NAMALWA (cell line): Measurements from ENCODE around the gene ARHGAP26.
"Not testable (repeated sequence)": the region's sequence is repeated elsewhere in the genome, so short reads cannot be mapped to it uniquely, and the experiment has no call there.

Experiments used
- DNase-seq: peaks from one replicate; pipeline ENCODE4 v3.0.0-alpha.2; 2015; ENCODE audit warnings: low spot score

ARHGAP26 gene

DNA sequence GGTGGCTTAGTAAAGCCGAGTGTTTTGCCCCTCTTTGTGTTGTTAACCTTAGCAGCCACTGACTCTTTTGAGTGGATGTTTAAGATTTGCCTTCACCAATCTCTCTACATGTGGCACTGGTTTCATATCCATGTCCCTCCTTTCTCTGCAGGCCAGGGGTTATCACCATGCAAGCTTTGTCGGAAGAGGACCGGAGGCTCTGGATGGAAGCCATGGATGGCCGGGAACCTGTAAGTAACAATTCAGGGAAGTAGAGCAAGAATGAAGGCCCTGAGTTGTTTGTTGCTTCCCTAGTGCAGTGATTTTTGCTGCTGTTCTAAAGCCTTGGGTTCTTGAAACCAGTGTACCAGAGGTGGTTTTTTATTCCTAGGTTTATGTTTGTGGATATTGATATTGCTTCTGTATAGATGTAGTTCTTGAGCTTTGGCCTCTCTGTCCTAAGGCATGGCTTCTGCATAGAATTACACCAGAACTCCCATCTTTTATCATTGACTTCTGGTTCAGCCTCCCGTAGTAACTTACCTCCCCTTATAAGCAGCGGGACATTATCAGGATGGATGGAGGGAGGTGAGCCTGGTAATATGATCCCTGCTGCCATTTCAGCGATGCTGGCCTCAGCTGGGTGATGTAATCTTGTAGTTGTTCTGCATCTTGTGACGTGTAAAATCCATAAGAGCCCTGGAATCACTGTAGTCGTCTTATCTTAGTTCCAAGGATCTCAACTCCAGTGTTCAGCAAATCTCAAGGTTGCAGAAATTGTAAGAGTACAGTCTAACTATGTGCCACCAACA, 161.9 kb downstream of the ARHGAP26 start:
- no peak for DNase-seq

DNA sequence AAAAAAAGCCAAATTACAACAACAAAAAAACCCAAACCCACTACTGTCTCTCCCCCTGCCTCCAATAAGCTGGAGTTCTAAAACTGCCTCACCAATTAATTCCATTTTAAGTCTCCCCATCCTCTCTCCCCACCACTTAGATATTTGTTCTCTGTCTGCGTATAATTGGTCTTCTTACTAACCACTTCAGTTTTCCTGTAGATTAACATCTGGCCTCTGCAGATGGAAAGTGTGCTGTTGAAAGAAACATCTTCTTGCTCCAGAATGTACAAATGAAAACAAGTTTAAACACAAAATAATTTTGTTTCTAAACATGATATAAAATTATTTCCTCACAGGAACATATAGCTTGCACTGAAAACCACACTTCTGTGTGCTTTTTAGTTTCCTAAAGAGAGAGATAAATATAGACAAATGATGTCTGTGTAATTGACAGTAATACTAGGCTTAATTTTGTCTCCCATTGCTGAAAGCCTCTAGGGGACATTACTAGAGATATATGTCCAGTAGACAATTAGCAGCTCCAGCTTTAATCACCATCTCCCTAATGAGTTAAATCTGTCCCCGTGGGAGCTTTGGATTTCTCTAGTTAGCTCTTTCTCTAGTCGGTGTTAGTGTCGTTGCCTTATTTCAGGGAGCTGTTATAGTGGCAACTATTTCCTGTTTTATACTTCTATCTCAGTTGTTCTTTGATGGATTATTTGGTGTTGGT, 164.0 kb downstream of the ARHGAP26 start:
- no peak for DNase-seq

DNA sequence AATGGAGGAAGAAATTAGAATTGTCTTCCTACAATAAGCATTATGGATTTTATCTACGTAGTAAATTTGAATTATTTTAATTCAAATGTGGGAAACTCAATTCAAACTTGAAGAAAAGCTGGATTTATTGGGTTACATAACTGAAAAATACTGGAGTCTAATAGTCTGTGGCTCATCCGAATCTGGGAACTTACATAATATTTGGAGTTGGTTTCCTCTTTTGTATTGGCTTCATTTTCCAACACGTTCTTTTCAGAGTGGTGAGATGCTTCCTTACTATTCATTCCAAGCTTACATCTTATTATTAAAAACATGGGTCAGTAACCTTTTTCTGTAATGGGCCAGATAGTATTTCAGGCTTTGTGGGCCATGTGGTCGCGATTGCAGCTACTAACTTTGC, 164.8 kb downstream of the ARHGAP26 start:
- no peak for DNase-seq

DNA sequence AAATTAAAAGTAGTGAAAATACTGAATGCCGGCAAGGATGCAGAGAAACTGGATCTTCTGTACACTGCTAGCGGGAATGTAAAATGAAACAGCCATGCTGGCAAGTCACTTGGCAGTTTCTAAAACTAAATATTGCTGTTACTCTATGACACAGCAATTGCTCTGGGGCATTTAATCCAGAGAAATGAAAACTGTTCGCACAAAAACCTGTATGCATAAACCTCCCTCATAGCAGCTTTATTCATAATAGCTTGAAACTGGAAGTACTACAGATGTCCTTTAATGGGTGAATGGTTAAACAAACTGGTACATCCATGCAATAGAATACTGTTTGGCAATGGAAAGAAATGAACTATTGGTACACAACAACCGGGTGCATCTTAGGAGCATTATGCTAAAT, 167.2 kb downstream of the ARHGAP26 start:
- no peak for DNase-seq

DNA sequence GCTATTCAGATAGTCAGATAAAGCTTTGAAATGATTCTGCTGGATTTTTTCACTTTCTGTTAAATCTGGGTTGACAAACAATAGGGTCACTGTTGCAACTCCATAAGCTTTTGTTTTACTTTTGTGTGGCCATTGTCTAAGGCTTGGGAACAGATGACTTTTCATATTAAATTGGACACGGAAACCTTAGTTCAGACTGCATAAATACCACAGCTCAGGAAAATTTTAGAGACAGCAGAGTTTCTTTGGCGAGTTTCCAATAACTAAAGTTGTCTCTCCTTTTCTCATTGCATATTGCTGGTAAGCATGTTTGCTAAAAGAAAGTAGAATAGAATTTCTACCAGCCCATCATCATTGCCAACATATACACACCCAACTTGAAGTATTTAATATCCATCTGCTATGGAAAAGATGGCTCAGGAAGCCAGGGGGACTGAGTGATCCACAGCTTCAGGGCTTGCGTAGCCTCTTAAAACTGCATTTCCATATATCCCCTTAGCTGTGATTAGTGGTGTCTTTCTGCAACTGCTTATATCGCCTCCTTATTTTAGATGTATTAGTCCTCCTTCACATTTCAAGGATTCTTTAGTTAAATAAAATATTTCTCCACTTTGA, 168.2 kb downstream of the ARHGAP26 start:
- no peak for DNase-seq

DNA sequence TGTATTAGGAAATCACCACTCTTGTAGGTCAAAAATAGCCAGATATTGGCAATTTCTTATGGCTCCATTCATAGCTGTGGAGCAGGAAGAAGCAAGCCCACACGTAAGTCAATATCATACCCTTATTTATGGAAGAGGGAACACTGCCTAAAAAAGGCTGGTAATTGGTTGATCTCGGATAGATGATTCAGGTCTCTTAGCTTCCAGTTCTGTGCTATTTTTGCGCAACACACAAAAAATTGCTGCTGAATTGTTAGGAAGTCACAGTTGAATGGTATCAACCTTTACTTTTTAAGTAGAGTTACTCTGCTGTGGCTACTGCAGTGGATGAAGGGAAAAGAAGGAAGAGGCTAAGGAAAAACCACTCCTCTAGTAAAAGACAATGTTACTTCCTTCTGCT, 168.8 kb downstream of the ARHGAP26 start:
- no peak for DNase-seq

DNA sequence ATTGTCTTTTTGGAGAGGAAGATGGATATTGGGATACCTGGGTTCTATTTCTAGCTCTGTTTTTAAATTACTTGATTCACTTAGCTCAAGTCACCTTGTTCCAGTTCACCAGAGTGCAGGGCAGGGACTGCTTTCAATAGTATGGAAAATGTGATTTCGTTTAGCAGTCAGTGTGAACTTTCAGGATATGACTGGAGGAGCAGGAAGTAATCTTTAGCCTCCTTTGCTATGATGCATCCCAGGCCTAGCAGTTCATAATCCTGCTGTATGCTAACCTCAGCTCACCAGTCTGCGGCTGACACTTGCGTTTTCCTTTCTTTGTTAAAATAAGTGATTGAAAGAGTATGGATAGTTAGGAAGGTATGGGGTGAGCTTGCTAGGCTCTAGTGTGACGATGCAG, 169.7 kb downstream of the ARHGAP26 start:
- no peak for DNase-seq

DNA sequence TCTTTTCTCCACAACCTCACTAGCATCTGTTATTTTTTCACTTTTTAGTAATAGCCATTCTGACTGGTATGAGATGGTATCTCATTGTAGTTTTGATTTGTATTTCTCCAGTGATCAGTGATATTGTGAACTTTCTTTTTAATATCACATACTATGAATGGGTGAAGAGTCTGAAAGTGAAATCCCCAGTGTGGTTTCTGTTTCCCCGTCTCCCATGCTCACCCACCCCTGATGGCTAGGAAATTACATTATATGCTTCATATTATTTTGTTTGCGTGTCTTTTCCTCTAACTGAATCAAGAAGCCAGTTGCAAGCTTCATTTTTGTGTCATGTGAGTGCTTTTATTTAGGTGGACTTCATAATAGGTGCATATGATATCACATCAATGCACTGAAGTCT, 171.1 kb downstream of the ARHGAP26 start:
- DNase-seq: no peak

DNA sequence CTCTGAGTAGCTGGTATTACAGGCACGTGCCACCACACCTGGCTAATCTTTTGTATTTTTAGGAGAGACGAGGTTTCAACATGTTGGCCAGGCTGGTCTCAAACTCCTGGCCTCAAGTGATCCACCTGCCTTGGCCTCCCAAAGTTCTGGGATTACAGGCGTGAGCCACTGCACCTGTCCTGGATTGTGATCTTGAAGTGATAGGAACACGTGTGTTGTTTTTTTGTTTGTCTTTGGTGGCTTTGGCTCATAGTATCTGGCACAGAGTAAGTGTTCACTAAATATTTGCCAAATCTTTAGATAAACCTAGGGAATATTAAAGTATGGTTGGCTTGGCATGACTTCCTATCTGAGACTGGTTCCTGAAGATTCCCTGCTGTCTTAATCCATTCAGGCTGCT, 172.7 kb downstream of the ARHGAP26 start:
- no peak for DNase-seq

DNA sequence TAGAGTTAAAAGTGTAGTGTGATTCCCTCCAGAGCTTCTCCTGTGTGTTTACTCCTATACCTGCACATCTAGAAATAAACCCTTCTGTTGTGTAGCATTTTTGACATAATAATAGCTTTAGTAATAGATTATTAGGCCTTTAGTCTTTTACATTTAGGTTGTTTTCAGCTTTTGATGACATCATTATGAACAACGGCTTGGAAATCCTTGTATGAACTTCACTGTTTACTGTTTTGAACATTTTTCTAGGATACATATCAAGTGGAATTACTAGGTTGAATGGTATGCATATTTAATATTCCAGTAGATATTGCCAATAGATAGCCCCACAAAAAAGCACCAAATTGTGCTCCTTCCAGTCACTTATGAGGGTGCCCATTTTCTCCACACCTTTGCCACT, 174.0 kb downstream of the ARHGAP26 start:
- DNase-seq: no peak

DNA sequence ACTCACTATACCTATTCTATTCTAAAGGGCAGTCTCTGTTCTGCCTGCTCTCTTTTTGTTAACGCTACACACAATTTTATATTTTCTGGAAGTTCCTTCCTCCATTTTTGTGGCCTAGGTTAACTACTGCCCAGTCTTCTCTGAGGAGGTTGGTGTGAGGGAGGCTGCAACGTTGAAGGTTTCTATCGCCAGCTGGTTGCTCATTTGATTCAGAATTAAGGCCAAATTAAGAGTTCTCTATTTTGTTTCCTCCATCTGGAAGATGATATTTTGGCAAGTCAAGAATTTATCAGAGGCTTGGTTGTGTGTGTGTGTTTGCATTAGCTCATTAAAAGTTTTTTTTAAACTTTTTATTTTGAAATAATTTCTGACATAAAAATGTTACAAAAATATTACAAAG, 175.1 kb downstream of the ARHGAP26 start:
- no peak for DNase-seq

DNA sequence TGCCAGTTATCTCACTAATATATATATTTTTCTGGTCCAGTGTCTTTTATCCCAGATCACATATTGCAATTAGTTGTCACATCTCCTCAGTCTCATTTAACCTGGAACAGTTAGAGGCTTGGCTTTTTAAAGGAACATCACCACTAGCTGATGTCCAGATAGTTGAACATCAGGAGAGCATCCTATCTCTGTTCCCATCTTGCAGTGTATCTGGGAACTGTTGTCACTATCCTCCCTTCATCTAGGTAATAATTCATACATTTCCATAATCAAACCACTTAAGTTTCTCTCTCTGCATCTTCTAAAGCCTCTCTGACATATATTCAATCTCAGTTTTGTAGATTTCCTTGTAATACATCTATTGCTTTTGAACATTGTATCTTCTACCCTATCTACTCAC, 175.7 kb downstream of the ARHGAP26 start:
- DNase-seq: no peak

DNA sequence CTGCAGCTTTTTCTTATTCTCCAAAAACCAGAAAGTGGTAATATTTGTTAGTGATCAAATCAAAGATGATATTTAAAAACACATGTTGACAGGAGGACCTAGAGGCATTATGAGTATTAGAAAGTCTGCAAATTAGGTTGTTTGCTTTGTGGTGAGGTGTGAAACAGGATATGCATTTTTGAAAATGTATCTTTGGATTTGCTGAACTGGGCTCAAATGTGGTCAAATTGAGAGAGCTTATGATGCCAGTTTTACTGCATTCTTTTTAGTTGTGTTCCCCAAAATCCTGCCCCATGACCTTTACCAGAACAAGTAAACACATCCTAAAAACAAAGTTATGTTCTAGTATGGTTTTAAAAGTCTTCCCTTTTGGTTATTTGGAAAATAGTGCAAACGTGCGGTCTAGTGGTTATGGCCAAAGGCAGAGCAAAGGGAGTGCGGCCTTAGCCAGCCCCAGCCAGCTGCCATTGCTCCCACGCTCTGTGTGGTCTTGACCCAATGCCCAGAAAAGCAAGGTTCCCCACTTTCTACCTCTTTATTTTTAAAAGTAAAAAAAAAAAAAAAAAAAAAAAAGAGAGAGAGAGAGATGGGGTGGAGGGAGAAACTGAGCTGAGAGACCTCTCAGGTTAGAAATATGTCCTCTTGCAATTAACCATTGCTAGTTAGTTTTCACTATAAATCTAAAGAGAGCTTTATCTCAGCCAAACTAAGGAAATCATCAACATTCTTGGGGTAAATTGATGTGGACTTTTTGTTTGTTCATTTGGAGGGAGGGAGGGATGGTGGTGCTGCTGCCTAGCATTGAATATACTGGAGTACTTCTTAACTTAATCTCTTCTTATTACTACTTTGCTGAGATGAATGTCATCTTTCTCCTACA, 176.6 kb downstream of the ARHGAP26 start:
- DNase-seq: no peak

DNA sequence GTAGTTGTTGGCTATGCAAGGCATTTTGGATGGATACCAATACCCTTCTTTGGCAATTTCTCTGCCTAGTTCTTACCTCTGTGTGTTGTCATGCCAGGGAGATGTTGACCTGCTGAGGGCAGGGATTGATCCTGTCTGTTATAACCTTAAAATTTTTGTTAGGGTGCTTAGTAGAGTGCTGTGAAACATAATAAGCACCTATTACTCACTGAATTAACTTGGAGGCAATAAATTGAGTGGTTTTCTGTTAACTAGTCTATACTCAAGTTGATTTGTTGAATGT, 177.2 kb downstream of the ARHGAP26 start:
- no peak for DNase-seq

DNA sequence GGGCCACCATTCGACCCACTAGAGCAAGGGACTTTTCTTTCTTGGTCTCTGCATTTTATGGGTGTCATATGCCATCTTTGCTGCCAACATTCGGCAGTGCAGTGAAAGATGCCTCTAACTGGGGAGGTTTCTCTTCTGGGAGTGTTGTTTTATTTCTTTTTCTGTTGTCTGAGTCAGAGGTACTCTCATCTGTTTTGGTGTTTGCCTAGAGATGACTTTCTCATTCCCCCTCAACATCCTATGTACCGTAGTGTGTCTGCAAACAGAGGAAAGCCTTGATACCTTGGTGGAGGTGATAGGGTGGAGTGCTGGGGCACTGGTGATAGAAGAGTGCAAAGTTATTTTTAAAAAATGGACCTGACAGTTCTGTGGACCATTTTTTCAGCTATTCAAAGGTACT, 182.1 kb downstream of the ARHGAP26 start:
- DNase-seq: no peak

DNA sequence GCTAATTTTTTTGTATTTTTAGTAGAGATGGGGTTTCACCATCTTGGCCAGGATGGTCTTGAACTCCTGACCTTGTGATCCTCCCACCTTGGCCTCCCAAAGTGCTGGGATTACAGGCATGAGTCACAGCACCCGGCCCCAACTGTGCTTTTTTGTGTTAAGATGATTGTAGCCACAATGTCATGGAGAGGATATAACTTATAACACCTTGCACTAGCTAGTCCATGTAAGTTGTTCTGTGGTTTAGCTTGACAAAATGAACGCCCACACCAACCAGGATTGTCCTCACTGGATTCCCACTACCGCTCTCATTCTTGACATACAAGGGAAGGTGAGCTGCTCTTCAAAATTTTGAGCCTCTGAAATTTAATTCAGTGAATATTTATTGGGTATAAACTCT, 182.7 kb downstream of the ARHGAP26 start:
- not testable (repeated sequence) for DNase-seq

DNA sequence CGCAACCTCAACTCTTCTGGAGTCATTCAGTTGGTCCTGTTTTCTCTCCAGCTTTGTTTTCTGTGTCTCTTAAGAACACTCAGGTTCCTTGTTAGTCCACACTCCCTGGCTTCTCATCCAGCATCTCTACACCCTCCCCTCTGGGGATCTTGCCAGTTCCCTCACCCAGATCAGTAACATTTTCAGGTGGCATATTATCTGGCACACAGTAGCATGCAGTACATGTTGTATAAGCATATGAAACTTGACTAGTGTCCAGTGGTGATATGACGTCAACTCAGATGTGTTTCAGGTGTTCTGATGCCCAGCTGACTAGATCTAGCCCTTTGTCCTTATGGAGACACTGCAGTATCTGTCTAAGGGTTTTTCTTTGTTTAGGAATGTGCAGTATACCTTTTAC, 184.3 kb downstream of the ARHGAP26 start:
- no peak for DNase-seq

DNA sequence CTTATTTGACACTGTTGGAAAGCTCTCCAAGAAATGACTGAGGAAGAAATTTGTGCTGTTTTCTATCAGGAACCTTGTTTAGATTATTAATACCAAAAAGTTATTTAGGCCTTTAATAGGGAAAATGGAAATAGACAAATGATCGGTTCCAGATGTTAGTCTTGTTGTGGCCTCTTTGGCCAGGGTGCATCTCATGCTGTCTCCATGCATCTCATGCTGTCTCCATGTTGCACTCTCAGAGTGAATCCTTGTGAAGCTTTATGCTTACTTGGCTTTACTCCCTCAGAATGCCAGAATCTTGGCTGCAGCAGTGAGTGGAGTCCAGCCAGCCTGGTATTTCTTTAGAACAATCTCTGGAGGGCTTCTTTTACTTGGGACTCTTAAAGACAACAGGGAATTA, 185.5 kb downstream of the ARHGAP26 start:
- DNase-seq: no peak

DNA sequence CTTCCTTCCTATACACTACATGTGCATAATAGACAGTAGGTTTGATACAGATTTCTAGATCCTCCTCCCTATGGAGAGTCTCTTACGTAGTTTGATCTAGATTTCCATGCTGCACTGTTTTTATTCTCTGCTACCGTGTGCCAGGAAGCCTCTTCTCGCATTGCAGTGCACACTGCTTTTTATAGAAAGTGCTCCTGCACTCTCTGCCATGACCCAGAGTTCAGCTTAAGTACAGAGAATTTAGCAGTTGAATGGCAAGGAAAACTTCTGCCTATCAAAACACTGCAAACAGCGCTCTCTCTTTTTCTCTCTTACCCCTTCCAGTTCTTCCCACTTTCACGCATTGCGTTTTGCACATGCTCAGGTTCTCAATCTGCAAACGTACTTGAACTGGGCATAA, 187.4 kb downstream of the ARHGAP26 start:
- no peak for DNase-seq

DNA sequence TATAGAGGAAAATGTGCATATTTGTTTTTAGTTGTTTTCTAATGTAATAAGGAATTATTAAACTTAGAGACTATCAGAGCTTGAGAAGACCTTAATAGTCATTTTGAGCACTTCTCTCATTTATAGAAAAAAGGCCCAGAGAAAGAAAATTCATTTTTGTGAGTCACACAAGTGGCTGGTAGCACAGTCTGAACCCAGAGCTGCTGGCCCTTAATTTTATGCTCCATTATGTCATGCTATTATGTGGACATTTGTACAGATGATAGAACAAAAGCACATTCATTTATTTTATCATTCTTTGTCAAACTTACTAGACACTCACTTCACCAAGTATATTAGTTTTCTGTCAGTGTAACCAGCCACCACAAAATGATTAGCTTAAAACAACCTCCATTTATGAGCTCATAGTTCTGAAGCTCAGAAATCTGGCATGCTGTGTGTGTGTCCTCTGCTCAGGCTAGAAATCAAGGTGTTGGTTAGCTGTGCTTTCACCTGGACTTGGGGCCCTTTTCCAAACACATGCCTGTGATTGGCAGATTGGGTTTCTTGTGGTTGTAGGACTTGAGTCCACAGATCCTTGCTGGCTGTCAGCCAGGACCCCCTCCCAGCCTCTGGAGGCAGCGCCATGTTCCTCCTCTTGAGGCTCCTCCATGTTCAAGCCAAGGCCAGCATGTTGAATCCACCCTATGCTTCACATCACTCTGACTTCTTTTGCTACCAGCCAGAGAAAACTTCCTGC, 188.9 kb downstream of the ARHGAP26 start:
- DNase-seq: no peak

DNA sequence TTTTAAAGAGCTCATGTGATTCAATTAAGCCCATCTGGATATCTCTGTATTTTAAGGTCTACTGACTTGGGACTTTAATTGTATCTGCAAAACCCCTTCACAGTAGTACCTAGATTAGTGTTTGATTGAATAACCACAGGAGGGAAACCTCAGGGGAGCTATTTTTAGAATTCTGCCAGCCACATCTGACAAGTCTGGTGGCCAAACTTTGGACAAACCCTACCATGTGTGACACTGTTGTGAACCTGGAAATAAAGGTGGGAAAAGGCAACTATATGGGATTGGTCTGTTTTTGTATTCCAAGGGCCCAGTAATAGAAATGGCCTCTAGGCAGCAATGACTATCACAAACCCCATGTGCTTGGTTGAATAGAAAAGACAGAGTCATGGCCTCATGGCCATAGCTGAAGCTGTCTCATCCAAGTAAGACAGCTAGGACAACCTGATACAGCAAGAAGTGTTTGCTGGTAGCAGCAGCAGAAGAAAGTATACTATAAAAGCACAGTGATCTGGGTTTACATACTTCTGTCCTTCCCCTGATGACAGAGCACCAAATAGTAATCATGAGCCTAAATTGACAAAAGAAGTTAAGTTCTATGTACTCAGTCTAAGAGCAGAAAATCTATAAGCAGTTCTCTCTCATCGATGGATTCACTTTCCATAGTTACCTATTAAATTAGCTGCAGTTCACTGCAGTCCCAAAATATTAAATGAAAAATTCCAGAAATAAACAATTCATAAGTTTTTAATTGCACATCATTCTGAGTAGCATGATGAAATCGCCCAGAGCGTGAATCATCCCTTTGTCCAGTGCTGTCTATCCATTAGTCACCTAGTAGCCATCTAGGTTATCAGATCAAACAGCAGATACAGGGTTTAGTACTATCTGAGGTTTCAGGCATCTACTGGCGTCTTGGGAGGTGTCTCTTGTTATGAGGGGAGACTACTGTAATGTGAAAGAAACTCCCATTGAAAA, 189.8 kb downstream of the ARHGAP26 start:
- DNase-seq: no peak
